Measurements from ENCODE around the gene DACH1.

GRCh38 chr13:71801781-71802180, 65.2 kb downstream of the DACH1 start:
- TF ChIP-seq CTCF (IDR thresholded peaks at IDR 0.05; ENCODE audit: low read depth, low read length) (no peak), MAX (IDR thresholded peaks at IDR 0.05; ENCODE audit: low read depth, low read length) (no peak)

Measured in NB4 (cell line).